Measurements from ENCODE around the gene NPAT. TPM values are rescaled to one million over a fixed set of nuclear protein-coding genes. Genes with fewer than 3 reads are reported as not detected.
"Not testable (repeated sequence)": the region's sequence is repeated elsewhere in the genome, so short reads cannot be mapped to it uniquely, and the experiment has no call there.

The NPAT gene
- total RNA-seq, 1 experiment from 2014 or later: 11.0 TPM

GRCh38 chr11:108137212-108137611, 85.2 kb downstream of the NPAT start:
- Mint-ChIP-seq H3K9me3 (ENCODE audit: unreplicated experiment) (no peaks in the 10 kb centered on the region), H3K4me1 (ENCODE audit: insufficient read depth, unreplicated experiment) (no peaks in the 10 kb centered on the region), H3K36me3 (ENCODE audit: insufficient read depth, unreplicated experiment) (peaks cover 85% of the 10 kb centered on the region), H3K4me3 (ENCODE audit: unreplicated experiment) (no peak overlapping the region), H3K27me3 (ENCODE audit: insufficient read depth, unreplicated experiment) (no peaks in the 10 kb centered on the region), H3K27ac (ENCODE audit: low read depth, unreplicated experiment) (peak overlapping the region; percentile 2)
- intact Hi-C loops (cut with micrococcal nuclease): no loop called here
- BruUV-seq (replicated peaks): no TSS peak
- no peak for TF ChIP-seq CTCF (IDR thresholded peaks at IDR 0.05; ENCODE audit: unreplicated experiment)
- CTCF ChIA-PET: interaction anchor here (1.0 kb wide), 1 partner anchor 13 kb away, joined by 4 read pairs; no protein-coding TSS in a partner anchor
- POLR2A ChIA-PET: interaction anchor here (0.6 kb wide), 1 partner anchor 85 kb away, joined by 3 read pairs; the partner anchor contains the start of gene NPAT
- no peak for DNase-seq (ENCODE audit: unreplicated experiment)

GRCh38 chr11:108135845-108136544, 86.4 kb downstream of the NPAT start:
- Mint-ChIP-seq H3K4me1 (ENCODE audit: insufficient read depth, unreplicated experiment) (no peaks in the 10 kb centered on the region), H3K4me3 (ENCODE audit: unreplicated experiment) (no peak overlapping the region), H3K27ac (ENCODE audit: low read depth, unreplicated experiment) (no peak overlapping the region), H3K9me3 (ENCODE audit: unreplicated experiment) (no peaks in the 10 kb centered on the region), H3K36me3 (ENCODE audit: insufficient read depth, unreplicated experiment) (peaks cover 82% of the 10 kb centered on the region), H3K27me3 (ENCODE audit: insufficient read depth, unreplicated experiment) (no peaks in the 10 kb centered on the region)
- ChIA-PET POLR2A (interaction anchor here (0.6 to 0.7 kb wide), 2 partner anchors 36 to 525 kb away, joined by 3 read pairs; no protein-coding TSS in a partner anchor), CTCF (interaction anchor here (0.6 kb wide), 1 partner anchor 131 kb away, joined by 3 read pairs; no protein-coding TSS in a partner anchor)
- TF ChIP-seq CTCF (IDR thresholded peaks at IDR 0.05; ENCODE audit: unreplicated experiment): peak; percentile 11
- intact Hi-C loops (cut with micrococcal nuclease): no loop called here
- BruUV-seq (replicated peaks): no TSS peak
- peak; percentile 17 for DNase-seq (ENCODE audit: unreplicated experiment)

DNA sequence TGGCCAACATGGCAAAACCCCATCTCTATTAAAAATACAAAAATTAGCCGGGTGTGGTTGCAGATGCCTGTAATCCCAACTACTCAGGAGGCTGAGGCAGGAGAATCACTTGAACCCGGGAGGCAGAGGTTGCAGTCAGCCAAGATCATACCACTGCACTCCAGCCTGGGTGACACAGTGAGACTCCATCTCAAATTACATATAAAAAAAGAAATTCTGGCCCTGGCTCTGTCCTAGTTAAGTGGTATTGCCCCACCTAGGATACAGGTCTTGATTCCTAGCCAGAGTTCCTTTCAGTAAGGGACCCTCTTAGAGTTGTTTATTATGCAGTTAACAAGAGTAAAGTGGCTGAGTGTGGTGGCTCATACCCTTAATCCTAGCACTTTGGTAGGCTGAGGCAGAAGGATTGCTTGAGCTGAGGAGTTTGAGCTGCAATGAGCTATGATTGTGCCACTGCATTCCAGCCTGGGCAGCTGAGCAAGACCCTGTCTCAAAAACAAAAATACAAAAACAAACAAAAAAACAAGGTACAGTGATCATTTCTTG, 89.4 kb downstream of the NPAT start:
- H3K4me1 Mint-ChIP-seq (ENCODE audit: insufficient read depth, unreplicated experiment); DNase-seq (ENCODE audit: unreplicated experiment); H3K27ac Mint-ChIP-seq (ENCODE audit: low read depth, unreplicated experiment); intact Hi-C loops (cut with micrococcal nuclease); BruUV-seq (replicated peaks); H3K4me3 Mint-ChIP-seq (ENCODE audit: unreplicated experiment); H3K9me3 Mint-ChIP-seq (ENCODE audit: unreplicated experiment); H3K27me3 Mint-ChIP-seq (ENCODE audit: insufficient read depth, unreplicated experiment): not testable (repeated sequence)
- POLR2A ChIA-PET: interaction anchor here (0.9 to 1.1 kb wide), 3 partner anchors 10 to 14 kb away, joined by 3 read pairs; no protein-coding TSS in a partner anchor
- CTCF ChIA-PET: interaction anchor here (0.6 to 1.7 kb wide), 3 partner anchors 15 to 128 kb away, joined by 3 to 5 read pairs (median 3); no protein-coding TSS in a partner anchor
- peaks cover 81% of the 10 kb centered on the region for H3K36me3 Mint-ChIP-seq (ENCODE audit: insufficient read depth, unreplicated experiment)

DNA sequence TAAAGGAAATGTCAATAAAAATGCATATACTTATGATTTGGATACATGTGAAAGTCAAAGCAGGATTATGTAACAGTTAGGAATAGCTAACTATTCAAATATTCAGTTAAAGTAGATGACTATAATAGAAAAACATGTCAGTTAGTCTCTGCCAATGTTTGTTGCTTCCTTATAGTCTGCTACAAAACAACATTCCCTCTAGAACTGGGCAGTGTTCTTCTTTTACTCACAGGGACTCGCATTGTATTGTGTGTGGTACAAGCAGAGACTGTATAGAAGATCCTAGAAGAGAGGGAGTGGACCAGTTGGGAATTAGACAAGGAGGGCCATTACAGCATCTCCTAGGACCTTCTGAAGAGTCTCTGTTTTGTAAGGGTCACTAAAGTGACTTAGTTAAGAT, 90.4 kb downstream of the NPAT start:
- BruUV-seq (replicated peaks): no TSS peak

More for the DNA sequence above, 90.4 kb downstream of the NPAT start:
- no peaks in the 10 kb centered on the region for H3K27me3 Mint-ChIP-seq (ENCODE audit: insufficient read depth, unreplicated experiment)
- no peaks in the 10 kb centered on the region for H3K9me3 Mint-ChIP-seq (ENCODE audit: unreplicated experiment)
- H3K4me3 Mint-ChIP-seq (ENCODE audit: unreplicated experiment): no peak overlapping the region
- intact Hi-C loops (cut with micrococcal nuclease): no loop called here
- no peaks in the 10 kb centered on the region for H3K4me1 Mint-ChIP-seq (ENCODE audit: insufficient read depth, unreplicated experiment)
- DNase-seq (ENCODE audit: unreplicated experiment): no peak
- peaks cover 73% of the 10 kb centered on the region for H3K36me3 Mint-ChIP-seq (ENCODE audit: insufficient read depth, unreplicated experiment)
- TF ChIP-seq CTCF (IDR thresholded peaks at IDR 0.05; ENCODE audit: unreplicated experiment): no peak
- H3K27ac Mint-ChIP-seq (ENCODE audit: low read depth, unreplicated experiment): no peak overlapping the region
- CTCF ChIA-PET: interaction anchor here (0.6 to 1.5 kb wide), 2 partner anchors 14 to 149 kb away, joined by 3 read pairs; no protein-coding TSS in a partner anchor
- POLR2A ChIA-PET: interaction anchor here (1.8 kb wide), 1 partner anchor 10 kb away, joined by 12 read pairs; no protein-coding TSS in a partner anchor
